GM06990 (cell line): ENCODE measurements around the gene RALGDS.

Experiments
- DNase-seq: peaks from one replicate; pipeline ENCODE4 v3.0.0-alpha.2; 2011; ENCODE audit not compliant: insufficient read length; ENCODE audit errors: extremely low read depth
- H3K27me3 ChIP-seq: replicated peaks from 2 replicates; pipeline ENCODE4 v1.6.0; 2011; ENCODE audit warnings: low read length; ENCODE audit not compliant: control insufficient read depth, insufficient read depth
- H3K36me3 ChIP-seq: 2 replicates; pipeline ENCODE4 v1.5.1; 2011; ENCODE audit warnings: low read length; ENCODE audit not compliant: control insufficient read depth, insufficient read depth
- H3K4me3 ChIP-seq: replicated peaks from 2 replicates; pipeline ENCODE4 v1.5.1; 2011; ENCODE audit warnings: low read depth, mild to moderate bottlenecking, control low read depth, low read length
- CTCF ChIP-seq: IDR thresholded peaks from 2 replicates; pipeline ENCODE4 v1.5.1; 2011; ENCODE audit warnings: low read length, control low read depth, mild to moderate bottlenecking, inconsistent platforms; ENCODE audit not compliant: insufficient read depth, poor library complexity, severe bottlenecking

Gene RALGDS

DNA sequence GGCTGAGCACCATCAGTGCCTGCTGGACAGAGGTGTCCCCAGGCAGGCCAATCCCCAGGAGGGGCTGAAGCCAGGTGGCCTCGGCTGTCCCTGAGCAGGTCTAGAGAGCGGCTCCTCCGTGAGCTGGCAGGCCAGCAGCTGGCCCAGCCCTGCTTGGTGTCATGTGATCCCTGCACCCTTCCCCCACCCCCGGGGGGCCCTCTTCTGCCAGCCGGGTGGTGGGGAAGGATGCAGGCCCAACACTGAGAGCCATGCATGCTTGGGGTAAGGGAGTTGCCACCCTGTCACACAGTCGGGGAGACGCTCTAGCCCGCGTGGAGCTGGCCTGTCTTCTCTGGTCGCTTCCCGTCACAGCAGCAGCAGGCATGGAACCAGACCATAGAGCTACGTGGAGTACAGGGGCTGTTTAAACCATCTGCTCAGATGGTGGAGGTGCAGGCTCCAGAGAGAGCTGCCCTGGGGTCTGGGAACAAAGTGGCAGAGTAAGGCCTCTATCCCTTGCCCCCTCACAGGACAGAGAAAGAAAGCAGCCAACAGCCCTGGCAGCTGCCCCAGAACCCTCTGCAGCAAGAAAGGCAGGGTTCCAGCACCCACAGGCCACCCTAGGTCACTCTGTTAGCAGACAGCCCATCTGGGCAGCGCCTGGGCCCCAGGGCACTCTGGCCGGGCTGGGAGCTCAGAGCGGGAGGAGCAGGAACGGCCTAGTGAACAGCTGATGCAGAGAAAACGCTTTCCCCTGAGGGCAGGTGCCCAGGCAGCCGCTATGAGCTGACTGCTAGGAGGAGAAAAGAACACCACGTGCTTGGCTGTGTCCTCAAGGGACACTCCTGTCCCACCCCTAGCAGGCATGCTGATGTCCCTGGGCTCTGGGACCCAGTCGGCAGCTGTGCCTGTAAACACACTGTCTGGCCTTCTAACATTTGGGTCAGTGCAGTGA, 6.8 kb downstream of the RALGDS start:
- peak overlapping the region; percentile 68; the same call in 1 of the 2 replicates for H3K4me3 ChIP-seq
- peaks cover 11% of the 10 kb centered on the region for H3K36me3 ChIP-seq
- no peak for TF ChIP-seq CTCF
- DNase-seq, result no peak
- H3K27me3 ChIP-seq, result no peaks in the 10 kb centered on the region

DNA sequence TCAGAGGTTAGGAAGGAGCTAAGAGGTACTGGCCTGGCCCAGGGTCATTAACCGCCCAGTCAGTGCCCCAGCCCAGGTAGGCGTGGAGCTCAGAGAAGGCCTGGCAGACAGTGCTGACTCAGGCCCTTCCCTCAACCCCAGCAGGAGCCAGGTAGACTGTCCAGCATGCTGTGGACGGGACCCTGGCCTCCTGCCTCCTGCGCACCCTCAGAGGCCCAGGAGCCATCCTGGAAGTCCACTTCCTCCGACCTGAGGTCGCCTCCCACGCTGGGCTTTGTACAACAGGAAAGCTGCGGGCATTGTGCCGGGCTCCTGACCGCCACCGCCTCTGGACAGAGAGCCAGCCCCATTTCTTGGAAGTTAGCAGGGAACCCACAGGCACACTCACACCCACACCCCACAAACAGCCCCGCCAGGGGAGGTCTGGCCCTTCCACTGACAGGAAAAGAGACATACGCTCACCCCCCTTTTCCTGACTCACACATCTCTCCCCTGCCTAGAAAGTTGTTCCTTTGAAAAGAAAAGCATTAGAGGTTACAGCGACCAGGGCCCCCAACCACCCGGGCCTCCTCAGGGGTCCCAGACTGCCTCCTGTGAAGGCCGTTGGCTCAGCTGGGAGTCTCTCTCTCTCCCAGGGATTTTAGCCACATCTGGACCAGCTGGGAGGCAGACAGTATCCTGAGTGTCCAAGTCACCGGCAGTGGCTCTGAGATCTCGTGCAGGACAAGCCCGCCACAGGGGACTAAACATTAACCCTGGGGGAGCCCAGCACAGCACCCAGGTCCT, 7.7 kb downstream of the RALGDS start:
- no peaks in the 10 kb centered on the region for H3K27me3 ChIP-seq
- no peak for TF ChIP-seq CTCF
- peaks cover 17% of the 10 kb centered on the region for H3K36me3 ChIP-seq
- no peak for DNase-seq
- H3K4me3 ChIP-seq, result no peak overlapping the region

DNA sequence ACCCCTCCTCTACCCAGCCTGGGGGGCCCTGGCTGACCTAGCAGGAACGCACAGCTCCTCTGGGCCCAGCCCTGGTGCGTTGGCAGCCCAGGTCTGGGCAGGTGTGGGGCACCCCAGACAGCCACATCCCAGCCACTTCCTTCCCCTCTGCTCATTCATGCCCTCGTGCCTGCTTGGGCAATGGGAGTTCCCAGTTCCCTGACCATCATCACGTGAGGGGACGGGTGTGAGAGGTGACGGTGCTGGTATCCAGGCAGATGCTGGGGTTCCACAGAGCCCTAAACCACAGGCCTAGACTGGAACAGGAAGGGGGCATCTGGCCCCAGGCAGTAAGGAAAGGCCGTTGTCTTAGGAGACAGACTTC, 8.4 kb downstream of the RALGDS start:
- TF ChIP-seq CTCF, result no peak
- DNase-seq, result peak; percentile 57
- no peaks in the 10 kb centered on the region for H3K27me3 ChIP-seq
- H3K4me3 ChIP-seq, result no peak overlapping the region
- peaks cover 24% of the 10 kb centered on the region for H3K36me3 ChIP-seq

DNA sequence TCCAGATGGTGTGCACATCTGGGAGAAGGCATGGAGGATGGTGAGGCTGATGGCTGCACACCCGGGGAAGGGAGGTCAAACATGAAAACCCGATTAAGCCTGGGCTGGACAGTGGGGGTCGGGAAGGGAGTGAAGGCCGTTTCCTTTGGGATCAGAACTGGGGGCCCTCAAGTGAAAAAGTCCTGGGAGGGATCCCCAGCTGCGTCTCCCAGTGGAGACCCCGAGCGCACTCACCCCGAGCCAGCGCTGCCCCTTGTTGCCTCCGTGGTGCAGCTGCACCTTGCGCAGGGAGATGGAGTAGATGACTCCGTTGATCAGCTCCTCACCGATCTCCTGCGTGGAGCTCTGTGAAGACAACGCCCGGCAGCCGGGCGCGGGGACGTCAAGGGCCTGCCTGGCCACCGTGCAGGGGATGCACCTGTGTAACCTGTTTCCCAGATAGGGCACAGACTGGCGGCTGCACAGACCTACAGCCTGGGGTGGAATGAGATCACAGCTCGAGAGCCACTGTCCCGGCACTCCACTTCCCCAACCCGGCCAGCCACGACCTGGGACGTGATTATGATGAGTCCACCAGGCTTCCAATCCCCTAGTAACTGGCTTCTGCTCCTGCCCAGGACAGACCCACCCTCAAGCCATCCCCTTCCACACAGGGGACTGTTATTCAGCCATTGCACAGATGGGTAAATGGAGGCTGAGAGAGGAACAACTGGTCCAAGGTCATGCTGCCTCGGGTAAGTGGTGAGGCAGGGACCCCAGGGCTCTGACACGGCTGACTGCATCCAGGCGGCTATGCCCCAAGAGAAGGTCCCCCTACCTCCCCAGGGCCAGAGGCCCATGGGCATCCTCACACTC, 9.0 kb downstream of the RALGDS start:
- Histone ChIP-seq H3K27me3 (no peaks in the 10 kb centered on the region), H3K36me3 (peaks cover 29% of the 10 kb centered on the region), H3K4me3 (no peak overlapping the region)
- no peak for TF ChIP-seq CTCF
- DNase-seq, result no peak

DNA sequence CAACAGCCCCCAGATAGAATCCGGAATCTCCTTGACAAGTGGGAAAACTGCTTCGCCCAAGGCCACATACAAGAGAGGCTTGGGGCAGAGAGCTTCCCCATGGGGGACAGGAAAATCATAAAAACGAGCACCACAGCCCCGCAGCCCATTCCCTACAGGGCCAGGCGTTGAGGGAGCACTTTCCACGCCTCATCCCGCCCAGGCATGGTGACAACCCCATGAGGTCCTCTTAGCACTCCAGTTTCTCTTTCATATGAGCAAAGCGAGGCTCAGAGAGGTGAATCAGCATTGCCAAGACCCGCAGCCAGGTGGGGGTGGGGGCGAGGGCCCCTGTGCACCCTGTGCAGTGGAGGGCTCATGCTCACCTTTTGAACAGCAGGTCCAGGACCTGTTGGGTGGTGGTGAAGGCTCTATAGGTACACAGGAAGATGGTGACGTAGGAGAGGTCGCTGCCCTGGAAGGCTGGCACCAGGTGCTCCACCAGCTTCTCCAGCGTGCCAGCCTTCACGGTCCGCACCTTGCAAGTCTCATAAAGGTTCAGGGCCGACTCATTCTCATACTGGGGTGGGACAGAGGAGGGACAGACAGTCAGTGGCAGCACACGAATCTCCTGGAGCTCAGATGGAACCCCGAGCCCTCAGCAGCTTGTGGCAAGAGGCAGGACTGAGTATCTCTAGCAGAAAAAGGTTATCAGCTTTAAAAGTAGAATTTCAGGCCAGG, 10.9 kb downstream of the RALGDS start:
- Histone ChIP-seq H3K27me3 (no peaks in the 10 kb centered on the region), H3K4me3 (no peak overlapping the region), H3K36me3 (peaks cover 38% of the 10 kb centered on the region)
- TF ChIP-seq CTCF, result no peak
- DNase-seq, result no peak
